ENCODE measurements around the gene PRTN3.
"Not testable (repeated sequence)": the region's sequence is repeated elsewhere in the genome, so short reads cannot be mapped to it uniquely, and the experiment has no call there.

PRTN3 gene

DNA sequence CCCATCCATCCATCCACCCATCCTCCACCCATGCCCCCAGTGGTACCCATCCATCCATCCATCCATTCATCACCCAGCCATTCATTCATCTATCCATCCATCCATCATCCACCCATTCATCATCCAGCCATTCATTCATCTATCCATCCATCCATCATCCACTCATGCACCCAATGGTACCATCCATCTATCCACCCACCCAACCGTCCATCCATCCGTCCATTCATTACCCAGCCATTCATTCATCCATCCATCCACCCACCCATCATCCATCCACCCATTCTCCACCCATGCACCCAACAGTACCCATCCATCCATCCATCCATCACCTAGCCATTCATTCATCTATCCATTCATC lies 24.3 kb upstream of the PRTN3 start:
- DNase-seq: no peak

GRCh38 chr19:820212-820611 lies 20.6 kb upstream of the PRTN3 start:
- DNase-seq: not testable (repeated sequence)

DNA sequence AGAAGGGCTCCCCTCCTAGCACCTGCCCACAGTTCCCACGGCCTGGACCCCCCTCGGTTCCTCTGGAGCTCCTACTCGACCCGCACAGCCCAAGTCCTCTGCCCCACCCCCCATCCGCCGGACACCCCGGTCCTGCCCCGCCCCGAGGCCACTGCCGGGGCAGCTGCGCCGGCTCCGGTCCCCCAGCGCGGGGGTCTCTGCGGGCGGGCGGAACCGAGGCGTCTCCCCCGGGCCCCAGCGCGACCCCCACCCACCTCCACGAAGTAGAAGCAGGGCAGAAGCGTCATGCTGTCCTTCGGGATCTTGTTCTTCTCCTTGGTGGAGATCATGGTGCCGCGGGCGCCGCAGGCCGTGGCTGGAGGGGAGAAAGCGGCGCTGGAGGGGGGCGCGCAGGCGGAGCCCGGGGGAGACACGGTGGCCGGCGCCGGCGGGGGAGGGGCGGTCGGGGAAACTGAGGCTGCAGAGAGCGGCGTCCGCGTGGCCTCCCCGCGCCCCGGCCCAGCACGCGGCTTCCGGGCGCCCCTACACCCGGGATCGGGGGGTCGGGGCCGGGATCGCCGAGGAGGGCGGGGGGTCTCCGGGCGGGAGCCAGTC lies 19.5 kb upstream of the PRTN3 start:
- DNase-seq: no peak

- no peak for DNase-seq
These were observed 18.8 kb upstream of the PRTN3 start, which contains the start of gene PLPPR3 for GRCh38 chr19:821825-822503. Gene PLPPR3, minus strand, starts transcription at chr19:821955. Its CDS starts 396 bp downstream, at chr19:821559.

DNA sequence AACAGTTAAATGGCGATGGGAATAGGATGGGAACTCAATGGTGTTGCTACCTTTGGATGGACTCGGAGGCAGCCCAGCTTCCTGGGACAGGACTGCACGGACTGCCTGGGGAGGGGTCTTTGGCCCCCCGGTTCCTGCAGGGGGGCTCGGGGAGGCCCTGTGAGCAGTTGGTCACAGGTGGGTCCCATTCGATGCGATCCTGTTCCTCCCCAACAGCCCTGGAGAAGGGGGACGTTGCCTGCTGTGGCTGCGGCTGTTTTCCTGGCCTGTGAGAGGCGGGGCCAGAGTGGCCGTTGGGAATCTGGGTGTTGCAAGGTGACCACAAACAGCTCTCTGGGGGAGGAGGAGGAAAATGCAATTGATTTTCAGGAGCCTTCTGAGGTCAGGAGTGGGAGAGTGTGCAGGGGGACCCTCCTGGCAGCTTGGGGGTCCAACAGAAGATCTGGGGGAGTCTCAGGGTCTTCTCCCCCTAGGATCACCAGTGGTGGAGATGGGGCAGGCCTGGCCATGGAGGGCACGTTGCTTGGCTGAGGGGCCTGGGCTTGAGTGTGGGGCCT lies 17.2 kb upstream of the PRTN3 start:
- DNase-seq: no peak

GRCh38 chr19:824885-825284 lies 15.9 kb upstream of the PRTN3 start:
- DNase-seq: no peak

GRCh38 chr19:825897-826644 lies 14.7 kb upstream of the PRTN3 start:
- no peak for DNase-seq

DNA sequence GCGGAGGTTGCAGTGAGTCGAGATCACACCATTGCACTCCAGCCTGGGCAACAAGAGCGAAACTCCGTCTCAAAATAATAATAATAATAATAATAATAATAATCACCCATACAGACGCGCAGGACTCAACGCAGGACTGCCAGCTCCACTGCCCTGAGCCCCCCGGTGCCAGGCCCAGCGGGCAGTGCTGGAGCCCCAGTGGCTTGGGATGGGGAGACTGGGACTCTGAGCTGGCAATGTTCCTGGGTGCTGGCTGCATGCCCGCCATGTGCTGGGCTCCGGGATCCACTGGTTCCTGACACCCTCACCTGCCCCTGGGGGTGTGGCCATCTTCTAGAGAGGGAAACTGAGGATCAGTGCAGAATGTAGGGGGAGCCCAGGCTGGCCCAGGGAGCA lies 13.5 kb upstream of the PRTN3 start:
- no peak for DNase-seq

DNA sequence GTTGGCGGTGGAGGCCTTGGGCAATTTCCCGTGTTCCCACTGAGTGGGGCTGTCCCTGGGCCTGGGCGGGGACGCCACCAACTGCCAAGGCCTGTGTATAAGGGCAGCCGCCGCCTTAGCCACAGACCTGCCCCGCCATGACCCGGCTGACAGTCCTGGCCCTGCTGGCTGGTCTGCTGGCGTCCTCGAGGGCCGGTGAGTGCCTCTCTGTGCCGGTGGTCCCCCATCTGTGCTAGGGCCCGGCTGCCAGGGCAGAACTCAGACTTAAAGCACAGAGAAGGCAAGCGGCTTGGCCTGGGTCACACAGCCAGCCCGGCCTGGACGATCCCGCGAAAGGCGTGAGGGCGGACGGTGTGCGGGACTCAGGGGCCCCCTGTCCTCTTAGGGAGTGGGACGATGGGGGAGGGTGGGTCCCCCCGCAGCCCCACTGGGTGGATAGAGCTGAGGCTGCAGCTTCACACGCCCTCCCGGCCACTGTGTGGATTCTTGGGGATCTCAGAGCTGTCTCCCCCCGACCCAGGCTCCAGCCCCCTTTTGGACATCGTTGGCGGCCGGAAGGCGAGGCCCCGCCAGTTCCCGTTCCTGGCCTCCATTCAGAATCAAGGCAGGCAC lies 13.0 kb upstream of the PRTN3 start, which contains the start of gene AZU1:
AZU1 (plus strand) TSS at position 128 of the 612 bp plus-strand sequence; CDS start at position 138, 10 bp downstream.
- DNase-seq: no peak

DNA sequence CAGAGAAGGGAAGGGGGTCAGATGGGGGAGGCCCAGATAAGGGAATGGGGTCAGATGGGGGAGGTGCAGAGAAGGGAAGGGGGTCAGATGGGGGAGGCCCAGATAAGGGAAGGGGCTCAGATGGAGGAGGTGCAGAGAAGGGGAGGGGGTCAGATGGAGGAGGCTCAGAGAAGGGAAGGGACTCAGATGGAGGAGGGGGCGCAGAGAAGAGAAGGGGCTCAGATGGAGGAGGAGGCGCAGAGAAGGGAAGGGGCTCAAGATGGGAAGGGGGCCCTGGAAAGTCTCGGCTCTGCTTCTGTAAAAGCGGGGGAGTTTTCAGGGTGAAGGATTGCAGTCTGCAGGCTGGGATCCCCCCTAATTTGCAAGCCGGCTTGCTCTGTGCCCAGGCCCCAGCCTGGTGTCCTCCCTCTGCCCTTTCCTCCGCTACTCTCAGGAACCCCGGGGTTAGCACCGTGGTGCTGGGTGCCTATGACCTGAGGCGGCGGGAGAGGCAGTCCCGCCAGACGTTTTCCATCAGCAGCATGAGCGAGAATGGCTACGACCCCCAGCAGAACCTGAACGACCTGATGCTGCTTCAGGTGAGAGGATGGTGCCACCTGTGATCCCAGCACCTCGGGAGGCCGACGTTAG lies 11.6 kb upstream of the PRTN3 start:
- no peak for DNase-seq

DNA sequence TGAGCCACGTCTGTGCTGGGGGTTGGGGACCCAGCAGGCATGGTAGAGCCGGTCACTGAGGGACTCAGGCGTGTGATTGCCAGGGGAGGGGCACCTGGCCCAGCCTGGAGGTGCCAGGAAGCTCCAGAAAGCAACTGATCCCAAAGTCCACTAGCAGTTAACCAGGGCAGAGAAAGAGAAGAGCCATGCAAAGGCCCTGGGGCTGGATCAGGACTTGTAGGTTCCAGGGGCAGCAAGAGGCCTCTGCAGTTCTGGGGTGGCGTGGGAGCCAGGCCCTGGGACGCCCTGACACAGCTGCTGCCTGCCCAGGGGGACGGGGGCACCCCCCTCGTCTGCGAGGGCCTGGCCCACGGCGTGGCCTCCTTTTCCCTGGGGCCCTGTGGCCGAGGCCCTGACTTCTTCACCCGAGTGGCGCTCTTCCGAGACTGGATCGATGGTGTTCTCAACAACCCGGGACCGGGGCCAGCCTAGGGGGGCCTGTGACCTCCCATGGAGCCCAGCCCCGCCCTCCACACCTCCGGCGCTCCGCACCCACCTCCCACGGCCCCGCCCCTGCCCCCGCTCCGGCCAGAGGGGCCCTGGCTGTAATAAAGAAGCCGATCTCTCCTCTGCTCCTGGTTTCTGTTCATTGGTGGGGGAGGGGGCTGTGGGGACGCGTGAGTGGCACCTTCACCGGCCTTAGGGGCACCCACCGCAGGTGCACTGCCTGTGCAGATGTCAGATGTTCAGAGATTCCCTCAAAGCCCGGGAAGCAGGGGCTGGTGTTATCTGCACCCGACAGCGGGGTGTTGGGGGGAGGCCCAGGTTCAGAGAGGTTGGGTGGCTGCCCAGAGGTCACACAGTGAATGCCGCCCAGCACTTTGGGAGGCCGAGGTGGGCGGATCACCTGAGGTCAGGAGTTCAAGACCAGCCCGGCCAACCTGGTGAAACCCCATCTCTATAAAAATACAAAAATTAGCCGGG lies 9.1 kb upstream of the PRTN3 start:
- no peak for DNase-seq

GRCh38 chr19:834216-834615 lies 6.6 kb upstream of the PRTN3 start:
- DNase-seq: no peak

DNA sequence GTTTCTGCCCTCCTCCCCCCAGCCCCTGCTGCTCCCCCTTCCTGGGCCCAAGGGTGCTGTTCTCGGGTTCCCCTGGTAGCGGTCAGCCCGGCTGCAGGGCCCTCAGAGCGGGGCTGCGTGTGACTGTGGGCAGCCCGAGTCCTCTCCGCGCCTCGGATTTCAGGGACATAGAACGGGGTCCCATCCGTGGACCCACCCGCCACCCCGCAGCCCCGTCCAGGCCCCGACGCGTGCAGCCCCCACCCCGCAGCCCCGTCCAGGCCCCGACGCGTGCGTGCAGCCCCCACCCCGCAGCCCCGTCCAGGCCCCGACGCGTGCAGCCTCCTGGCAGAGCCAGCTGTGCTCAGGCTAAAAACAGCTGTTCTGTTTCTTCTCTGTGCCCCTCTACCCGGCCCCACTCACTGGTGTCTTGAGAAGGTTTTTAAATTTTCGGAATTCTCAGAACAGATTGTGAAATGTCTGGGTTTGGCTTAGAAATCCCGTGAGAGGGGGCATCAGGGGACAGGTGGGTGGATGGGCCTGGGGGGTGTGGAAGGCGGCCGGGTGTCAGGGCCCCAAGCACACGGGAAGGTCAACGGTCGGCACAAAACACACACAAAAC lies 5.5 kb upstream of the PRTN3 start:
- DNase-seq: no peak

DNA sequence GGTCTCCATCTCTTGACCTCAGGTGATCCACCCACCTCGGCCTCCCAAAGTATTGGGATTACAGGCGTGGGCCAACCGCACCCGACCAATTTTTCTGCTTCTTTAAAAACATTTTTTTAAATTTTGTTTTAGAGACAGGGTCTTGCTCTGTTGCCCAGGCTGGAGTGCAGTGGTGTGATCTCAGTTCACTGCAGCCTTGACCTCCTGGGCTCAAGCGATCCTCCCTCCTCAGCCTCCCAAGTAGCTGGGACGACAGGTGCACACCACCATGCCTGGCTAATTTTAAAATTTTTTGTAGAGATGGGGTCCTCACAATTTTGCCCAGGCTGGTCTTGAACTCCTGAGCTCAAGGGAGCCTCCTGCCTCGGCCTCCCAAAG lies 2.0 kb downstream of the PRTN3 start:
- DNase-seq: not testable (repeated sequence)

GRCh38 chr19:843180-843835 lies 2.5 kb downstream of the PRTN3 start:
- no peak for DNase-seq

- DNase-seq: no peak
These were observed 3.2 kb downstream of the PRTN3 start for GRCh38 chr19:843836-844545.

DNA sequence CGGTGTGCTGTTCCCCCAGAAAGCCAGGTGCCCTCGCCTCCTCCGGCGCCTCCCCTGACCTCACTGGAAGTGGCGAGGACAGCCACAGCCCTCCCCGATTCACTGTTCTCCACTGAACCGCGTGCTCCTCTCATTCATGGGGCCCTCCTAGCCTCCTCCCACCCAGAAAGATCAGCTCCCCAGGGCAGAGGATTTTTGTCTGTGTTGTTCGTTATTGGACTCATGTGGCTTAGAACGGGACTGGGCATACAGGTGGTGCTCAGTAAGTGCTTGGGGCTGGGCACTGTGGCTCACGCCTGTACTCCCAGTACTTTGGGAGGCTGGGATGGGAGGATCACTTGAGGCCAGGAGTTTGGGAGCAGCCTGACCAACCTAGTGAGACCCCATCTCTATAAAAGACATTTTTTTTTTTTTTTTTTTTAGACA lies 3.8 kb downstream of the PRTN3 start:
- DNase-seq: no peak

DNA sequence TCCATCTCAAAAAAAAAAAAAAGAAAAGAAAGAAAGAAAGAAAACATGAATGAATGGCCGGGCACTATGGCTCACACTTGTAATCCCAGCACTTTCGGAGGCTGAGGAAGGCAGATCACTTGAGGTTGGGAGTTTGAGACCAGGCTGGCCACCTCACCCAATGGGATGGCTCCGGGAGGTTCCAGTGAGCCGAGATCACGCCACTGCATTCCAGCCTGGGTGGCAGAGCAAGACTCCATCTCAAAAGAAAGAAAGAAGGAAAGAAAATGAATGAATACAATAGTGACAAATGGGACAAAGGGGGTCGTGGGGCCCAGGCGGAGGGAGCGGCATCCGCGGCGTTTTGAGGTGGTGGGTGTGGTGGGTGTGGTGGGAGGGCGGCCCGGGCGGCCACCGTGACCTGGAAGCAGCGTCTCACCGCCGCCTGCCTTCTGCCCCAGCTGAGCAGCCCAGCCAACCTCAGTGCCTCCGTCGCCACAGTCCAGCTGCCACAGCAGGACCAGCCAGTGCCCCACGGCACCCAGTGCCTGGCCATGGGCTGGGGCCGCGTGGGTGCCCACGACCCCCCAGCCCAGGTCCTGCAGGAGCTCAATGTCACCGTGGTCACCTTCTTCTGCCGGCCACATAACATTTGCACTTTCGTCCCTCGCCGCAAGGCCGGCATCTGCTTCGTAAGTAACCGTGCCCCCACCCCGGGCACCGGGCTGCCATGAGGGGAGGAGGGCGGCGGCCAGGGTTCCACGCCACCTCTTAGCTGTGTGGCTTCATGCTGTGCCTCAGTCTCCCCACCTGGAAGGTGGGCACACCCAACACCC lies 5.1 kb downstream of the PRTN3 start:
- no peak for DNase-seq

DNA sequence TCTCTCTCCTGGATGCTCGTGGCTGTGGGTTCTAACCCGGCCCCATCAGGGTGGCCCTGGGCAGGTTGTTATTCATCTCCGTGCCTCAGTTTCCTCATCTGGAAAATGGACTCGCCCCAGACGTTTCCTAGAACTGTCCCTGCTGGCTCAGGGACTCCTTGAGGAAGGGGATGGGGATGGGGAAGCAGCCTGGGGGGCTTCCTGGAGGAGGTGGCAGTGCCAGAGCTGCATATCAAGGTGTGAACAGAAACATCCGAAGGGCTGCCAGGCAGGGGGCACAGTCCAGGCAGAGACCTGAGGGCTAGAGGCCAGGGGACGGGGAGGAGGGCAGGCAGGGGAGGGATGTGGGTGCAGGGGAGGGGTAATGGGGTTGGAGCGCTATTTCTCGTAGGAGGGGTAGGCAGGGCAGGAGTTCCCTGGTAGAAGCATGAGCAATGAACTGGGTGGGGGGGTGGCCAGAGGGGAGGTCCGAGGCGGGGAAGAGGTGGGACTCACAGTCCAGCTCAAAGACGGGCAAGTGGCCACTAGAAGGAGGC lies 7.7 kb downstream of the PRTN3 start:
- no peak for DNase-seq
